Progenitor cell of endocrine pancreas (in vitro differentiated cells): ENCODE results near the gene ZNF672. TPM values are rescaled to one million over a fixed set of nuclear protein-coding genes. Genes with fewer than 3 reads are reported as not detected.

Source experiments
- DNase-seq: peaks from one replicate; pipeline ENCODE4 v3.0.0; 2021; ENCODE audit warnings: low spot score; ENCODE audit not compliant: unreplicated experiment
- H3K27ac Mint-ChIP-seq: 2 replicates; pipeline ENCODE4 v1.8.0; 2021; ENCODE audit warnings: mild to moderate bottlenecking, moderate library complexity, mixed read lengths
- H3K27me3 Mint-ChIP-seq: 2 replicates; pipeline ENCODE4 v1.8.0; 2021; ENCODE audit warnings: mixed read lengths
- H3K36me3 Mint-ChIP-seq: 2 replicates; pipeline ENCODE4 v1.8.0; 2022; ENCODE audit warnings: mixed read lengths; ENCODE audit not compliant: insufficient read depth
- H3K4me1 Mint-ChIP-seq: 2 replicates; pipeline ENCODE4 v1.8.0; 2021; ENCODE audit warnings: low read depth, mixed read lengths
- H3K4me3 Mint-ChIP-seq: 2 replicates; pipeline ENCODE4 v1.8.0; 2021; ENCODE audit warnings: low read depth, mild to moderate bottlenecking, moderate library complexity, mixed read lengths
- H3K9me3 Mint-ChIP-seq: 2 replicates; pipeline ENCODE4 v1.8.0; 2021; ENCODE audit warnings: low read depth, mixed read lengths
- CTCF ChIP-seq: fragments of 200-600 bp; sonication (generic); IDR thresholded peaks from one replicate; pipeline ENCODE4 v1.5.0; 2021; ENCODE audit warnings: antibody characterized with exemption, mild to moderate bottlenecking; ENCODE audit not compliant: unreplicated experiment
- microRNA-seq: library from miRNA; unstranded; fragments of <30 nt; microRNA quantifications from one replicate; pipeline ENCODE4 v1.1.0, GENCODE V29; 2020; ENCODE audit warnings: borderline number of aligned reads; ENCODE audit not compliant: unreplicated experiment
- total RNA-seq: library from RNA; stranded (reverse); gene quantifications from 2 replicates; pipeline ENCODE4 v1.2.1, GENCODE V29; 2021

ZNF672 gene
- total RNA-seq, 1 donor from 2014 or later = 37.2 TPM

- Mint-ChIP-seq H3K9me3 (no peaks in the 10 kb centered on the region), H3K27ac (no peak overlapping the region), H3K36me3 (no peaks in the 10 kb centered on the region), H3K4me3 (no peak overlapping the region), H3K4me1 (peaks cover 12% of the 10 kb centered on the region), H3K27me3 (no peaks in the 10 kb centered on the region)
- no peak for DNase-seq
- TF ChIP-seq CTCF = no peak
These were observed 53.7 kb downstream of the ZNF672 start for GRCh38 chr1:248891758-248892157.

GRCh38 chr1:248892590-248892989 is 54.6 kb downstream of the ZNF672 start:
- TF ChIP-seq CTCF = no peak
- H3K4me1 Mint-ChIP-seq = peaks cover 11% of the 10 kb centered on the region
- H3K27me3 Mint-ChIP-seq = no peaks in the 10 kb centered on the region
- H3K4me3 Mint-ChIP-seq = no peak overlapping the region
- H3K36me3 Mint-ChIP-seq = no peaks in the 10 kb centered on the region
- H3K27ac Mint-ChIP-seq = no peak overlapping the region
- no peaks in the 10 kb centered on the region for H3K9me3 Mint-ChIP-seq
- no peak for DNase-seq

- peaks cover 8% of the 10 kb centered on the region for H3K27me3 Mint-ChIP-seq
- DNase-seq = no peak
- H3K9me3 Mint-ChIP-seq = peaks cover 6% of the 10 kb centered on the region
- H3K4me1 Mint-ChIP-seq = peaks cover 7% of the 10 kb centered on the region
- no peaks in the 10 kb centered on the region for H3K36me3 Mint-ChIP-seq
- H3K27ac Mint-ChIP-seq = no peak overlapping the region
- TF ChIP-seq CTCF = no peak
- no peak overlapping the region for H3K4me3 Mint-ChIP-seq
These were observed 56.8 kb downstream of the ZNF672 start for GRCh38 chr1:248894837-248895236.

GRCh38 chr1:248897412-248898337 is 59.7 kb downstream of the ZNF672 start:
- Mint-ChIP-seq H3K27me3 (peaks cover 21% of the 10 kb centered on the region), H3K36me3 (no peaks in the 10 kb centered on the region), H3K27ac (peak overlapping the region; percentile 67), H3K4me1 (peaks cover under 1% of the 10 kb centered on the region), H3K4me3 (no peak overlapping the region), H3K9me3 (peaks cover 6% of the 10 kb centered on the region)
- TF ChIP-seq CTCF = no peak
- no peak for DNase-seq

Small RNAs within 50 kb of the gene (microRNA-seq; reads per million reads assigned to microRNA genes)
- gene MIR3124 = not detected

Other genes with a start within 250 kb of the ZNF672 start
- gene OR2T10, start 240.5 kb upstream of the ZNF672 start, total RNA-seq = not detected in 2 replicates
- gene OR2T11, start 203.1 kb upstream of the ZNF672 start, total RNA-seq = not detected in 2 replicates
- gene OR2T35, start 192.9 kb upstream of the ZNF672 start, total RNA-seq = not detected in 2 replicates
- not detected in 2 replicates for gene OR2T27, start 182.7 kb upstream of the ZNF672 start, total RNA-seq
- not detected in 2 replicates for gene OR14I1, start 135.5 kb upstream of the ZNF672 start, total RNA-seq
- not detected in 2 replicates for gene LYPD8, start 82.5 kb upstream of the ZNF672 start, total RNA-seq
- gene SH3BP5L, start 12.3 kb upstream of the ZNF672 start, total RNA-seq = 32.5 and 35.1 TPM in 2 replicates
- 107 and 109 TPM in 2 replicates for gene ZNF692, start 20.9 kb downstream of the ZNF672 start, total RNA-seq
- gene PGBD2, start 68.0 kb downstream of the ZNF672 start, total RNA-seq = 16.0 and 16.6 TPM in 2 replicates